SK-N-DZ (cell line): Measurements from ENCODE around the gene PRICKLE4.
"Not testable (repeated sequence)": the region's sequence is repeated elsewhere in the genome, so short reads cannot be mapped to it uniquely, and the experiment has no call there.

Experiments
- DNase-seq: peaks from one replicate; pipeline ENCODE4 v3.0.0-alpha.2; 2015; ENCODE audit warnings: low spot score

The PRICKLE4 gene

DNA sequence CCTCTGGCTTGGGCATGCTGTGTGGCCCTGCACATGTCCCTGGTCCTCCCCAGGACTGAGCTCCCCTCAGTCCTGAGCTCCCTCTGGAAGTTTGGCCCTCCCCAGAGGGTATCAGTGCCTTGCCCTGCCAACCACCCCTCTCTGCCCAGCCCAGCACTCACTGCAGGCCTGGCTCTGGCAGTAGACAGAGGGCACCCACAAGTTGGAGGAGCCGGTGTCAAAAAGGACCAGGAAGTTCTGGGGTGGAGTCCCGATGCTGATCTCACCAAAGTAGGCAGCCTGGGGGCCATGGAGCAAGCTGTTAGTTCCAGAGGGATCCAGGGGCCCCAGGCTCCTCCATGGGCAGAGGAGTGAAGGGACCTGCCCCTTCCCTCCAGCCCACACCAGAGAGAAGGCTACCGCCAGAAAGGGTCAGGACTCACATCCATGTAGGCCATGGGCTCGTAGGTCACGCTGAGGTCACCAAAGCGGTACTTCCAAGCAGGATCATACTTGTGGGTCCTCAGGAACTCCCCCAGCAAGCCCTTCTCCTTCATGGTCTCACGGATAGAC lies 36.3 kb upstream of the PRICKLE4 start:
- no peak for DNase-seq

DNA sequence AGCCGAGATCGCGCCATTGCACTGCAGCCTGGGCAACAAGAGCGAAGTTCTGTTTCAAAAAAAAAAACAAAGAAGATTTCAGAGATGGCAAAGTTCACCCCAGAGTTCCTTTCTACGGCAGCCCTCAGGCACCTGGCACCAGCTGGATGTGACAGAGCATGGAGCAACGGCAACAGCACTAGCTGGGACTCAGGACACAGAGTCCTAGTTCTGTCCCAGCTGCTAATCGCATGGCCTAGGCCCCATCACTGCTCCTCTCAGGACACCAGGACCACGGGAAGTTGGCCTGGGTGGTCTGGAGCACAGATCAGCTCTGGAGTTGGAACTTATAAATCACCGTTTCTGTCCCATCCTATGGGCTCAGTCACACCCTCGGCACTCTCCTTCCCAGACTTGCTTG lies 34.5 kb upstream of the PRICKLE4 start:
- DNase-seq, result no peak

DNA sequence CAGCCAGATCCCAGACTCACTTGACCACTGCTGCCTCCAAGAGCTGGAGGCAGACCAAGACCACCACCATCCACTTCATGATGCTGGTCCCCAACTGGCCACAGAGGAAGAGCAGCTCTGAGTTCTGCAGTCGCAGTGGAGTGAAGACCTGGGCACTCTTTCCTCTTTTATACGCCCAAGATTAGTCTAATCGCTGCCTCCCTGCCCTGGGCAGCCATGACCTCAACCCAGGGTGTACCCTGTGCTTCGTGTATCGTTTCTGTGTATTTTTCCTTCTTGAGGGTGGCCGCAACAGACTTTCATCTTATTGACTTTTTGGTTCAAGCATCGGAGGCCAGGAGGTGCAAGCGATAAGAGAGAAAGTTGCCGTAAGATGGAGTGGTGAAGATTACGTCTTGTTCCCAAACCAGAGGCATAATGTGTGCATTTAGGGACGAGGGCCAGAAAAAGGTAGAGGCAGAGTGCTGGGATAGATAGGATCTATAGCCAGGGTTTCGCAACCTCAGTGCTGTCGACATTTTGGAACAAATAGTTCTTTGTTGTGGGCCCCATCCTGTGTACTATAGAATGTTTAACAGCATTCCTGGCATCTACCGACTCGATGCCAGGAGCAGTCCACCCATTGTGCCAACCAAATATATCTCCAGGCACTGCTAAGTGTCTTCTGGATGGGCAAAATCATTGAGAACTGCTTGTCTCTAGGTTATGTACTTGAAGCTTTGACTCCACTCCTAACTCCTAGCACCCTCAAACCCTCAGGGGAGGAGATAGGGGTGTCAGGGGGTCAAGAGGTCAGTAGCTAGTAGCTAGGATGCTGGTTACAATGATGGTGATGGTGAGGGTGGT lies 33.1 kb upstream of the PRICKLE4 start, which contains the start of gene PGC:
Gene PGC (minus strand): TSS at position 142 of the 846 bp plus-strand sequence. CDS start 63 bp downstream, at position 79.
- no peak for DNase-seq

DNA sequence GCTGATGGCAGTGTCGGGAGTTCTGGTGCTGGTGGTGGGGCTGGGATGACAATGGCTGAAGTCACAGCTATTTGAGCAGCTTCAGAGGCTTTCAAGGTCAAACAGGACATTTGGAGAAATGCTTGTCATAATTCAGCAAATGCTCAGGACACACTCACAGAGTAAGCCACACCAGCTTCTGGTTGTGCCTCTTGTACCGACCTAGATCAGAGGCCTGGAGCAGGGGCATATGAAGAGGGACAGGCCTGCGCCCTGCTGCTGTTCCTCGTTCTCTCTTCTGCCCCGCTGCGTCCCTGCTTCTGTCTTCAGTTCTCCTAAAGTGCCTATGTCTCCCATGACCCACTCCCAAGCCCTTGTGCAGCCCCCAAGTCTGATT lies 32.5 kb upstream of the PRICKLE4 start:
- DNase-seq, result no peak

DNA sequence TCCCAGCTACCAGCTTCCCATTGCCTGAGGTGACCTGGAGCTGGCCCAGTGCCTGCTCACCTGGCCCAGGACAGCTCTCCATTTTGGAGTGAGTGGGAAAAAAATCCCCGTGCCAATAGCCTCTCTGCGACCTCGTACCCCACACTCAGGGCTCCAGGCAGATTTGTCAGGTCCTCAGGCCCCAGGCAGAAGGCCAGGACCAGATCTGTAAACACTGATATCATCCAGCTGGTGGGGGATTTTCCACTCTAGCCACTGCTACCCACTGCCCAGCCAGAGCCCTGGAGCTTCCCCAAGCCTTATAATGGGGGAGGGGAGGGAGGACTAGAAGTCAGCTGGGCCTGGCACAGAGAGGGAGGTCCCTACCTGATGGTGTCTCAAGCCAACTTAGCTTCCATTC lies 32.0 kb upstream of the PRICKLE4 start:
- no peak for DNase-seq

DNA sequence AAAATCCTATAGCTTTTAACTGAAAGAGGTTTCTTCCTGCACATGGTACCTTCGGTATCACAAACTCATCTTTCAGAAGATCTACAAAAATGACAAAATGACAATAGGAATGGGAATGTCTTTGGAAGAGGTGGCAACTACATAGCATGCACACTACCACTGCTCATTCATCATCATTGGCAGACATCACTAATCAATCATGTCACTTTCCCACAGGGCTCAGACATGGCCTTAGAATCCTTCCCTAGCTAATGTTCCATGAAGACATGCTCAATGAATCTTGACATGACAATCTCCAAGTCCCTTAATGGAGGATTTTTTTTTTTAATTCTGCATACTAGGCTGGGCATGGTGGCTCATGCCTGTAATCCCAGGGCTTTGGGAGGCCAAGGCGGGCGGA lies 30.2 kb upstream of the PRICKLE4 start:
- DNase-seq, result no peak

DNA sequence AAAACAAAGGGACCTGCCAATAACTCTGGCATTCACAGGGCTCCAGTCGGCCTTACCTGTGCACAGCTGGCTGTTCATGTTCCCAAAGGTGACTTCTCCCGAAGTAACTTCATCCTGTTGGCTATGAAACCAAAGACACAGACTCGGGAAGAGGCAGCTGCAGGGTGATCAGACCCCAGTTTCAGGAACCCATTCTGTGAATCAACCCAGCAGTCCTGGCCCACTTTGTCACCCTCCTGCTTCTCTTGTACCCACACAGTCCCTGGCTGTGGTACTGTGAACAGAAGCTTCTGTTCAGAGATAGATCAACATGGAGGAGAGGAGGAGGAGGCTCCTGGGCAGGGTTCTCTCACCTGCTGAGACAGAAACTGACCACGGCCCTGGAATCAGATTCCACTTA lies 24.7 kb upstream of the PRICKLE4 start:
- no peak for DNase-seq

DNA sequence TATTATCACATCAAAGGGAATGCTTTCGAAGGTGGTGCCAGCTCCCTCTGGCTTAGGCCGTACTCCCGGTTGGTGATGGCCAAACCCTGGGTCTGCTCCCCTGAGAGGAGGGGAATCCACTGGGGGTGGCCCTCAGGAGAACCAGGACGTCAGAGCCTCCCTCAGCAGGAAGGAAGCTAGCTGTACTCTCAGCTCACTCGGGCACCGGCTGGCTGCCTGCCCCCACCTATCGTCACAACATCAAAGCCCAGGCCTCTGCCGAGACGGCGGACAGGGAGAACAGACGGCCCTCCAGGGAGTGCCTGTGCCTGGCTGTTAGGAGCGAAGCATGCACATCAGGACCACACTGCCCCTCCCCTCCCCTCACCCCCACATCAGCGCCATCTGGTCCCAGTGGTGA lies 24.2 kb upstream of the PRICKLE4 start:
- DNase-seq, result peak; percentile 58

DNA sequence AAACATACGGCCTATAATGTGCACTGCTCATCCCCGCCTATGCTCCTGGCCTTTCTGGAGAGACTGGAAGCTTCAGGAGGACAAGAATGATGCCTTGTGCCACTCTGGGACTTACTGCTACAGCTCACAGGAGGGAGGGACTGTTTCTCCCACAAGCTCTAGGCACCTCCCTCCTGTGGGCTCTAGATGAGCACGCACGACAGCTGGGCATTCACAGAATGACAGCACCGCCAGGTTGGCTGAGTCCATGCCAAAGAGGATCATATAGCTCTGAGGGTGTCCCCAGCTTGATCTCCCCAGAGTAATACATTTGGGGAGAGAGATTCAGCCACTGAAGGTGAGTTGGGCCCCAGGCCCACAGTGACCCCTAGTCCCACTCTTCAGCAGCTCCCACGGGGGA lies 23.3 kb upstream of the PRICKLE4 start:
- no peak for DNase-seq

DNA sequence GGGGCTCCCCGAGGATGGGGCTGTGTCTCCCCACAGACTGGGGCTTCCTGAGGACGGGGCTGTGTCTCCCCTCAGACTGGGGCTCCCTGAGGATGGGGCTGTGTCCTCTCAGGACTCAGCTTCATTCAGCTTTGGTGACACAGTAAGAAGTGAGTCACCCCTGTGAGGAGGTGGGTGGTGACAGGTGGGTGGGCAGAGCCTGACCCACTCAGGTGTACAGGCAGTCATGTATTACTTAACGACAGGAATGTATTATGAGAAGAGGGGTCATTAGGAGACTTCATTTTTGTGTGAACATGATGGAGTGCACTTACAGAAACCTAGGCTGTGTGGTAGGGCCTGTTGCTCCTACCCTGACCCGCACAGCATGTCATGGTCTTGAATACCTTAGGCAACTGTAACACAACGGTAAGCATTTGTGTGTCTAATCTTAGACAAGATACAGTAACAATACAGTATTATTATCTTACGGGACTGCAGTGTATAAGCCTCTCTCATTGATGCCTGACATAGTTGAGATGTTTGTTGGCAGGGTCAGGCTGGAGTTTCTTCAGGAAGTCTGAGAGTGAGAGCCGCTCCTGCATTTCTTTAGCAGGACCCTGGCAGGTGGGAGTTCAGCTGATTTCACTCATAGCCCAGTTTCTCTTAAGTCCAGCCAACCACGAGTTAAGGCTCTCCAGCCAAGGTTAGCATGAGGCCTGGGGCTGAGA lies 22.5 kb upstream of the PRICKLE4 start:
- no peak for DNase-seq

DNA sequence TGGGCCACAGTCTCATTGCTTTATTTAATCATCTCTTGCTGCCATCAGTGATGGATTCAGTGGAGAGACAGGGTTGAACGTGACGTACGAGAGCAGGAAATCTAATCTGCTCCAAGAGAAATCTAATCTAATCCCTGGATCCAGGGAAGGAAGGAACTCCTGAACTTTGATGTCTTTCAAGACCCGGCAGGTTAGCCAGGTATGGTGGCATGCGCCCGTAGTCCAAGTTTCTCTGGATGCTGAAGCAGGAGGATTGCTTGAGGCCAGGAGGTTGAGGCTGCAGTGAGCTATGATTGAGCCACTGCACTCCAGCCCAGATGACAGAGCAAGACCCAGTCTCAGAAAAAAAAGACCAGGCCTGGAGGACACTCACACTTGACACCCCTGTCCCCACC lies 21.9 kb upstream of the PRICKLE4 start:
- peak; percentile 52 for DNase-seq

DNA sequence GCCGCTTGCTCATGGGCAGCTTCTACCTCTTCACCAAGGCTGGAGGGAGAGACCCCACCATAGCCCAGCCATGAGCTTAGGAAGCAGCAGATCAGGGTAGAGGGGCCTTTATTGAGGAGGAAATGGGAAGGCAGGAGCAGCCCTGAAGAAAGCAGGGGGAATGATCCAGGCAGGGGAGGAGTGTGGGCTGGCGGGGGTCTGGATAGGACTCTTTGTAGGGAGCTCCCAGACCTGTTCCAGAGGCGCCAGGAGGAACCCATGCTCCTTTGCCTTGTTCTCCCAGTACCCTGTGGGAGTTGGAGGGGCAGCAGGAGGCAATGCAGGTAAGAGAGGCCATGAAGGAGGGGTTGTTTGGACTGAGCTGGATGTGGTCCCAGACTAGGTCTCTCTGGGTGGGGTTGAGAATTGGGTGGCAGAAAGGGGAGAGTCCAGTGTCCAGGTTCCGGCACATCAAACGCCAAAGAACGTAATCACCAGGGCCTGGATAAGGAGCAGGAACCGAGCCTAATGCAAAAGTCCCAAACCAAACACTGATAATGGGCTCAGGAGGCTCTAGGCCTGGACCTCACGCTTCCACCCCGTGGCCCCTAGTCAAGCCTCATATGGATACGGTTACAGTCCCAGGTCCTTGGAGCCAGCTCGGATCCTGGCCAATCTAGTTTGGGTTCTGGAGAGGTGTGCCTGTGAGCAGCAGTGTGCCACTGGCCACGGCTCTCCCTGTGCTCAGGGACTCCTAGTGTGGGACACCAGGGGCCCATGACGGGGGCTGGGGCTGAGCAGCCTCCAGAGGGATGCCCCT lies 21.3 kb upstream of the PRICKLE4 start:
- DNase-seq, result no peak

DNA sequence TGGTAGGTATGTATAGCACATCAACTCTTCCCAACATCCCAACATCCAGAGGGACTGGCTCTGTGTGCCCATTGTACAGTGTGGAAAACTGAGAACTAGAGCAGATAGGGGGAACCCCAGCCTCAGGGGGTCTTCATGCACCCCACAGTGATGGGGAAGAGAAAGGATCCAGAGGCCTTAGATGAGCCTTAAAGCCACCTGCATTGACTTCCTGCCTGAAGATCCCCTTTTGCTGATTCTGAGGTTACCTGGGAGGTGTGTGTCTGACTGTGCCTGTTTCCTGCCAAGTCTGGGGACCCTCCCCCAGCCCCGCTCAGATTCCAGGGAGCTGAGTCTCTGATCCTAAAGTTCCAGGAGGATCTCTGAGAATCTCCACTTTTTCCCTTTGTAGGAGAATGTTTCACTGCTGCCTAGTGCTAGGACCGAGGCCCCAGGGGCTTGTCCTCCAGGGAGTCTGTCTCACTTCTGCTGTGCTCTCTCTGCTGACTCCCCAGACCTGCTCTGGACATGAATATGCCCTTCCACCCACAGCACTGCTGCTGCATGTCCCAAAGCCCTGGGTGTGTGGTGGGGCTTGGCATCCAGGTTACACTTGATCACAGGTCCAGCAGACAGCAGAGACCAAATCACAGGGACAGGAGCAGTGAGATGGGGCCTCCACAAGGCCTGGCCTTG lies 20.5 kb upstream of the PRICKLE4 start:
- no peak for DNase-seq

DNA sequence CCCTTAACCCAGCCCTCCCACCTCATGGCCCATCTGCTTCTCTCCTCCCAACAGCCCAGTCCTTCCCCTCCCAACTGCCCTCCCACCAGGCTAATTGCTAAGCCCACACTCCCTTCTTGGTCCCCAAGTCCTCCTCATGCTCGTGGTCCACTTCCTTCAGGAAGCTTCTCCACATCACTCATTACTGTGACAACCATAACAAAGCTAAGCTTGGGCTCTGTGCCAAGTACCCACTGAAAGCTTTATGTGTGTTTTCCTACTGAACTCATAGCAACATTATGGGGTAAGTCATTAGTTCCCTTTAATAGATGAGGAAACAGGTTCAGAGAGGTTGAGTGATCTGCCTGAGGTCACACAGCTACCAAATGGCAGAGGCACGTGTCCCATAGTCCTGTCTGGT lies 17.1 kb upstream of the PRICKLE4 start:
- DNase-seq, result no peak

DNA sequence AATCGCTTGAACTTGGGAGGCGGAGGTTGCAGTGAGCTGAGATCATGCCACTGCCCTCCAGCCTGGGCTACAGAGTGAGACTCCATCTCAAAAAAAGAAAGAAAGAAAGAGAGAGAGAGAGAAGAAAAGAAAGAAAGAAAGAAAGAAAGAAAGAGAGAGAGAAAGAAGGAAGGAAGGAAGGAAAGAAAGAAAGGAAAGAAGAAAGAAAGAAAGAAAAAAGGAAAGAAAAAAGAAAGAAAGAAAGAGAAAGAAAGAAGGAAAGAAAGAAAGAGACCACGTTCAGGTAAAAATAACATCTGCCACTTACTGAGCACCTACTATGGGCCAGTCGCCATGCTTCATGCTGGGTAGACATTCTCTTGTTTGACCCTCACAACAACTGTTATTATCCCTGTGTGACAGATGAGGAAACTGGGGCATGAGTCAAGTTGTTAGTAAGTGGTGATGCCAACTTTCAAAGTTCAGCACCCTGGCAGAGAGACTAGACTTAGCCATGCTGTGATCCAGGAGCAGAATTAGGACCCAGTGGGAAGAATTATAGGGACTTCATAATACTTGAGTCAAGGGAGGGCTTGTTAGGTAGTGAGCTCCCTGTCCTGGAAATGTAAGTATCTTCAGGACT lies 14.4 kb upstream of the PRICKLE4 start:
- not testable (repeated sequence) for DNase-seq

DNA sequence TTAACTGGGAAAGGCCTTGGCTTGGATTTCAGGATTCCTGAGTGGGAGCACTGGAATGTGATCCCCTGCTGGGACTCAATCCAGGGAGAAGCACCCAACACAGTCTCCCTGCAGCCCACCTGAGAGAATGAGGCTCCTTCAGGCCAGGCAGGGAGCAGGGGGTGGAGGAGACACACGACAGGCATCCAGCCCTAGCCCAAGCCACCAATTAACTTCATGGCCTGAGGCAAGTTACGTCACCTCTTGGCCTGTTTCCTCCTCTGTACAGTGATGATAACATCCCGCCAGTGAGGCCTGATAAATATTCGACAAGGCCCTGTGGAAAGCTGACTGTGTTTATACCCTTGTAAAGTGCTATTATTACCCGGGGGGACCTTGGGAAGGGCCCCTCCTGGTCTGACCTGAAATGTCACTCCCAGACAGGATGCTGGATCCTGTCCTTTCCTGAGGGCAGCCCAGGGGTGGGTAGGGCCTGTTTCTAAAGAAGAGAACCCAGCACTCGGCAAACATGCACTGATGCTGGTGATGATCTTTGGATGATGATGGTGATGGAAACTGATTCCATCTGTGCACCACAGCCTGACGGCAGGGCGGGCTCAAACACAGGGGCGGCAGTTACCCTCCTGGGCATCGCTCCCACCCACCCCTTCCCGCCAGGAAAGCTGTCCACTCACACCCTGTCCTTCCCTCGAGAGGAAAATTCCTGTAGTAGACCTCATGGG lies 13.3 kb upstream of the PRICKLE4 start:
- peak; percentile 60 for DNase-seq

DNA sequence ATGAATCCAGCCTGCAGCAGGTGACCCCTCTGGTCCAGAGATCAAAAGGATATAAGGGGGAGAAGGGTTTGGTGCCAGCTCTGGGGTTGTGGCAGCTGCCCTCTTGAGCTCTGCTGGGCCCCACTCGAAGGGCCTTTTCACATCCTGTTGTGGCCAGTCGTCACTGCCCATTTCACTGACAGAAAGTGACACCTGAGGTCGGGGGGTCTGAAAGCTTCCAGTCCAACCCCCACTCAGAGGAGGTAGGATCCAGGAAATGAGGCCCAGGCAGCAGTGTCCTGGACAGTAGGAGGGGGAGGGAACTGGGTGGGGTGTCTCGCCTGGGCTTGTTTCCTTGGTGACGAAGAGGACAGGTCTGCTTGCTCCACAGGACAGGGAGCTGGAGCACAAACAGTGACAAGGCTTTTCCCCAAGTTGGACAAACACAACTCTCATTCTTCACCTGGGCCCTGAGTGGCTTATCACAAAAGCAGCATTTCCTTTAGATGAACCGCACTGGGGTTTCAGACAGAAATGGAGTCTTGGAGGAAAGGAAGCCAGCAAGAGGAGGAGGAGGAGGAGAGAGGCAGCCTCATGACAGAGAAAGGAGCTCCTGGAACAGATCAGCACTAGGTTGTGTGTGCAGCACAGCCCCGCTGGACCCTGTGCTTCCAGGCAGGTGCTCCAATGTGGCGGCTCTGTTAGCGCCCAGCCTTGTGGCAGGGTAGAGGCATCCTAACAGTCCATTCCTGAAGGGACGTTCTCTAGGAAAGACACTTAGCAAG lies 11.9 kb upstream of the PRICKLE4 start:
- no peak for DNase-seq

DNA sequence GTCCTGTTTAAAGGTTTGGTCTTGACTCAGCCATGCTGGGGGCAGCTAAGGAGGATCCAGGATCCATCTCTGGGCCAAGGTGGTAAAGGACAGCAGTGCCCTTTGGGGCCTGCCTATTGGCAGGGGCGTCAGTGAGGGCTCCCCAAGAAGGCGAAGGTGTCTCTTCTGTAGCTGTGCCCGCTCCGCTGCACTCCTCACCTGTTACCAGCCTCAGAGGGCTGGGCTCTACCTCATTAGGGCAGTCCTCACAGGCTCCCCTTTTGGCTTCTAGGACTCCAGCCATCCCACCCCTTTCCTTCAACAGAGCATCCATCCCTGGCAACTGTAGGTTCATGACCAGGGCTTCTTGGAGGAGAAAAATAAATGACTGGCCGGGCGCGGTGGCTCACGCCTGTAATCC lies 11.2 kb upstream of the PRICKLE4 start:
- DNase-seq, result no peak

DNA sequence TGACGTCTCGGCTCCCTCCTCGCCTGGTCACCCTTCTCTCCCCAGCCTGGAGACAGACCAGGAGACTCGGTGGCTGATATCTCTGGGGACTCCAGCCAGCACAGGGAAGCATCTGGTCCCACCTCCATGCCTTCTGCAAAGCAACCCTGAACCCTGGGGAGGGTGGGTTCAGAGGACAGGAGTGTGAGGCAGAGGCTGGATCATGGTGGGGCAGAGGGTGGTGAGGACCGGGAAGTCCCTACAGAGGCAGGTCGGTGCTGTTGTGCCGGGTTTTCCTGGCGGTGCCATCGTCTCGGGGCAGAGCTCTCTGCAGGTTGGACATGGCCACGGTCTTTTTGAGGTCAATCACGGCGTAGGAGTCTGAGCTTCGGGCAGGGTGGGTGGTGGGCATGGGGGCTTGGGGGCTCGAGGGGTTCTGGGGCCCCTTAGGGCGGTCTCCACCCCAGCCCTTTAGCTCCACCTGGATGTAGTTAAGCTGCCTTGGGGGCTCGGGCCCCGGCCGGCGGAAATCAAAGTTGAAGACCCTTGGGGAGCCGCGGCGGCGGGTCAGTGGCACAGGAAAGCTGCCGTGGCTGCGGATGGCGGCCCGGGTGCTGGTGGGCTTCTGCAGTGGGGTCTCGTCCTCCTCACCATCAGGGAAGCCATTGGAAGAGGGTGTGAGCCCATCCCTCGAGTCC lies 10.1 kb upstream of the PRICKLE4 start:
- no peak for DNase-seq
